H9 (cell line): Measurements from ENCODE around the gene TTN. TPM values are rescaled to one million over a fixed set of nuclear protein-coding genes. Genes with fewer than 3 reads are reported as not detected.

ENCODE experiments used
- DNase-seq: peaks from one replicate; pipeline ENCODE4 v3.0.0-alpha.2; 2017
- H2AFZ ChIP-seq: one replicate; pipeline ENCODE4 v1.6.1; 2013; ENCODE audit warnings: mild to moderate bottlenecking, low read length, control low read depth, moderate library complexity
- H2AK5ac ChIP-seq: 2 replicates; pipeline ENCODE4 v1.6.1; 2013; ENCODE audit warnings: low read length, control low read depth, mixed read lengths; ENCODE audit not compliant: insufficient read length
- H2BK120ac ChIP-seq: one replicate; pipeline ENCODE4 v1.6.1; 2013; ENCODE audit warnings: low read depth, mild to moderate bottlenecking, low read length, control low read depth, inconsistent platforms; ENCODE audit not compliant: poor library complexity, severe bottlenecking
- H2BK12ac ChIP-seq: 2 replicates; pipeline ENCODE4 v1.6.1; 2013; ENCODE audit warnings: low read length, control low read depth, mixed read lengths, low read depth; ENCODE audit not compliant: insufficient read length
- H2BK15ac ChIP-seq: 2 replicates; pipeline ENCODE4 v1.6.1; 2013; ENCODE audit warnings: low read depth, low read length, control low read depth
- H2BK20ac ChIP-seq: one replicate; pipeline ENCODE4 v1.6.1; 2013; ENCODE audit warnings: low read depth, mild to moderate bottlenecking, low read length, control low read depth, inconsistent platforms; ENCODE audit not compliant: poor library complexity, severe bottlenecking
- H2BK5ac ChIP-seq: 2 replicates; pipeline ENCODE4 v1.6.1; 2013; ENCODE audit warnings: low read length, control low read depth, mixed read lengths; ENCODE audit not compliant: insufficient read length
- H3K14ac ChIP-seq: 2 replicates; pipeline ENCODE4 v1.6.1; 2013; ENCODE audit warnings: low read length, control low read depth; ENCODE audit not compliant: insufficient read depth
- H3K18ac ChIP-seq: 2 replicates; pipeline ENCODE4 v1.6.1; 2013; ENCODE audit warnings: low read depth, mild to moderate bottlenecking, mixed read lengths, low read length, control low read depth; ENCODE audit not compliant: insufficient read length
- H3K23ac ChIP-seq: 2 replicates; pipeline ENCODE4 v1.6.1; 2013; ENCODE audit warnings: low read length, control low read depth, mixed read lengths, low read depth; ENCODE audit not compliant: insufficient read length
- H3K23me2 ChIP-seq: 2 replicates; pipeline ENCODE4 v1.6.1; 2013; ENCODE audit warnings: low read depth, mild to moderate bottlenecking, mixed read lengths, low read length, control low read depth; ENCODE audit not compliant: insufficient read length, poor library complexity, severe bottlenecking
- H3K27ac ChIP-seq: 2 replicates; pipeline ENCODE4 v1.5.1; 2013; ENCODE audit warnings: low read length, control low read depth, mixed read lengths, low read depth; ENCODE audit not compliant: insufficient read length
- H3K27me3 ChIP-seq: 2 replicates; pipeline ENCODE4 v1.6.1; 2013; ENCODE audit warnings: low read length, control low read depth, inconsistent platforms; ENCODE audit not compliant: insufficient read depth
- H3K4ac ChIP-seq: 2 replicates; pipeline ENCODE4 v1.6.1; 2013; ENCODE audit warnings: low read depth, mild to moderate bottlenecking, control low read depth, inconsistent platforms, low read length, moderate library complexity
- H3K4me1 ChIP-seq: 2 replicates; pipeline ENCODE4 v1.6.1; 2013; ENCODE audit warnings: low read length, control low read depth, inconsistent platforms; ENCODE audit not compliant: insufficient read depth
- H3K4me2 ChIP-seq: 2 replicates; pipeline ENCODE4 v1.6.1; 2013; ENCODE audit warnings: low read length, control low read depth, mixed read lengths; ENCODE audit not compliant: insufficient read length, insufficient read depth
- H3K56ac ChIP-seq: 2 replicates; pipeline ENCODE4 v1.6.1; 2013; ENCODE audit warnings: low read depth, mild to moderate bottlenecking, mixed read lengths, low read length, control low read depth; ENCODE audit not compliant: insufficient read length
- H3K79me1 ChIP-seq: 2 replicates; pipeline ENCODE4 v1.6.1; 2013; ENCODE audit warnings: low read depth, mild to moderate bottlenecking, moderate library complexity, low read length, control low read depth, inconsistent platforms; ENCODE audit not compliant: insufficient read depth, poor library complexity, severe bottlenecking
- H3K79me2 ChIP-seq: 2 replicates; pipeline ENCODE4 v1.6.1; 2013; ENCODE audit warnings: low read length, control low read depth, inconsistent platforms; ENCODE audit not compliant: insufficient read depth
- H3K9ac ChIP-seq: 2 replicates; pipeline ENCODE4 v1.6.1; 2013; ENCODE audit warnings: low read length, control low read depth, mixed read lengths; ENCODE audit not compliant: insufficient read length; ENCODE audit errors: extremely low read depth
- H3K9me3 ChIP-seq: one replicate; pipeline ENCODE4 v1.6.1; 2013; ENCODE audit warnings: low read depth, low read length, inconsistent platforms; ENCODE audit not compliant: control insufficient read depth
- H3T11ph ChIP-seq: one replicate; pipeline ENCODE4 v1.6.1; 2013; ENCODE audit warnings: mild to moderate bottlenecking, low read length, control low read depth, inconsistent platforms
- H4K20me1 ChIP-seq: one replicate; pipeline ENCODE4 v1.6.1; 2013; ENCODE audit not compliant: control insufficient read depth, insufficient read length, insufficient read depth
- H4K5ac ChIP-seq: 2 replicates; pipeline ENCODE4 v1.6.1; 2013; ENCODE audit warnings: low read depth, mild to moderate bottlenecking, mixed read lengths, low read length, control low read depth; ENCODE audit not compliant: insufficient read length
- H4K8ac ChIP-seq: replicated peaks from 2 replicates; pipeline ENCODE4 v1.6.1; 2013; ENCODE audit warnings: low read length, control low read depth, mixed read lengths, low read depth; ENCODE audit not compliant: insufficient read length
- H4K91ac ChIP-seq: 2 replicates; pipeline ENCODE4 v1.6.1; 2013; ENCODE audit warnings: low read depth, mild to moderate bottlenecking, moderate library complexity, mixed read lengths, low read length, control low read depth; ENCODE audit not compliant: insufficient read length
- H3K27ac Mint-ChIP-seq, 3 experiments: 2 replicates in 2 of 3; 3 replicates in 1 of 3; pipeline ENCODE4 v1.8.0; 2020 to 2021; ENCODE audit warnings: mixed read lengths in 3 of 3, mild to moderate bottlenecking in 1 of 3, moderate library complexity in 1 of 3
- H3K27me3 Mint-ChIP-seq: 2 replicates; pipeline ENCODE4 v1.8.0; 2021; ENCODE audit warnings: low read depth, mild to moderate bottlenecking, moderate library complexity, mixed read lengths
- H3K36me3 Mint-ChIP-seq, 3 experiments: 2 replicates in 2 of 3; 3 replicates in 1 of 3; pipeline ENCODE4 v1.8.0; 2020 to 2021; ENCODE audit warnings: low read depth in 3 of 3, mixed read lengths in 3 of 3; ENCODE audit not compliant: insufficient read depth in 1 of 3
- H3K4me1 Mint-ChIP-seq, 2 experiments: 2 replicates each; pipeline ENCODE4 v1.8.0; 2020; ENCODE audit warnings: mixed read lengths in 2 of 2
- H3K4me3 Mint-ChIP-seq, 2 experiments: 2 replicates in 1 of 2; 3 replicates in 1 of 2; pipeline ENCODE4 v1.8.0; 2020 to 2021; ENCODE audit warnings: mild to moderate bottlenecking in 2 of 2, mixed read lengths in 2 of 2, moderate library complexity in 1 of 2
- H3K9me3 Mint-ChIP-seq, 2 experiments: 2 replicates in 1 of 2; 3 replicates in 1 of 2; pipeline ENCODE4 v1.8.0; 2020; ENCODE audit warnings: mild to moderate bottlenecking in 2 of 2, mixed read lengths in 2 of 2, moderate library complexity in 1 of 2
- CTCF ChIP-seq: fragments of 200-600 bp; sonication (generic); conservative IDR thresholded peaks from 3 replicates; pipeline ENCODE4 v1.8.0; 2021; ENCODE audit warnings: antibody characterized with exemption, mild to moderate bottlenecking
- WGBS: extraction: QIAGEN DNeasy Blood & Tissue Kit; methylation state at CpG from one replicate; pipeline ENCODE4 v1.1.7; 2013; ENCODE audit warnings: missing lambda C conversion rate, low lambda C conversion rate, mixed read lengths; ENCODE audit not compliant: insufficient read length; ENCODE audit errors: extremely low coverage; 5-methylcytosine and 5-hydroxymethylcytosine counted together
- total RNA-seq: library from RNA; stranded (reverse); gene quantifications from 2 replicates; pipeline ENCODE4 v1.2.1, GENCODE V29; 2021

The TTN gene
- total RNA-seq, 1 experiment from 2014 or later: 0.70 TPM

GRCh38 chr2:178811901-178812300 is 4.7 kb upstream of the TTN start:
- Histone ChIP-seq H2BK20ac (no peak overlapping the region), H2BK15ac (no peak overlapping the region), H3K27me3 (no peaks in the 10 kb centered on the region), H3K27ac (no peak overlapping the region), H4K20me1 (no peaks in the 10 kb centered on the region), H4K5ac (no peak overlapping the region), H3K14ac (no peak overlapping the region), H2BK5ac (no peak overlapping the region), H3K23me2 (no peaks in the 10 kb centered on the region), H3K23ac (no peak overlapping the region), H3K56ac (no peak overlapping the region), H3T11ph (no peak overlapping the region), H3K9ac (no peak overlapping the region), H3K4me1 (no peaks in the 10 kb centered on the region), H2BK120ac (no peak overlapping the region), H3K79me1 (no peaks in the 10 kb centered on the region), H3K18ac (no peak overlapping the region), H3K4ac (no peak overlapping the region), H2AK5ac (no peak overlapping the region), H3K4me2 (no peak overlapping the region), H4K91ac (no peak overlapping the region), H2BK12ac (no peak overlapping the region), H4K8ac (no peak overlapping the region), H3K79me2 (no peaks in the 10 kb centered on the region), H3K9me3 (no peaks in the 10 kb centered on the region), H2AFZ (no peak overlapping the region)
- Mint-ChIP-seq H3K9me3 (no peaks in the 10 kb centered on the region), H3K4me1 (no peaks in the 10 kb centered on the region), H3K4me3 (no peak overlapping the region), H3K27ac (no peak overlapping the region; a peak in 1 of 7 replicates), H3K36me3 (no peaks in the 10 kb centered on the region), H3K27me3 (no peaks in the 10 kb centered on the region)
- TF ChIP-seq CTCF: no peak
- no CpG with 5 or more reads among the region's 2 CpGs for WGBS
- DNase-seq: no peak
